Measurements from ENCODE around the gene FBL. TPM values are rescaled to one million over a fixed set of nuclear protein-coding genes. Genes with fewer than 3 reads are reported as not detected.

Gene FBL
- polyA plus RNA-seq, 1 donor (not counting 4 experiments of a cell fraction or from before 2014, with no cell fraction given), result 357 TPM

DNA sequence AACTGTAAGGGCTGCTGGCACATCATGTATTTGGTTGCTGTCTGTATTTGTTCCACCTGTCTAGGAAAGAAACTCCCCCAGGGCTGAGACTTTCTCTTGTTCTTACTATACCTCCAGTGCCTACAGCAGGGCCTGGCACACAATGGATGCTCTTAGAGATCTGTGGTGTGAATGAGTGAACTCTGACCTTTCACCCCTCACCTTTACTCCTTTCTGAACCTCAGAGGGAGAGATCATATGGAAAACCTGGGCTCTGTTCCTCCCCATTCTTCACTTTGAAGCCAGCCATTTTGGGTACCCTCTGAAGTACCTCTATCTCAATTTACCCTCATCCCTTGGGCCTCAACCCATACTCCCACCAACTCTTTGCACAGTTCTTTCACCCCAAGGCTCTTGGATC lies 15.3 kb downstream of the FBL start:
- FAIRE-seq, result no peak
- no peak for TF ChIP-seq EZH2 (IDR thresholded peaks at IDR 0.05; ENCODE audit: low read length)
- TF ChIP-seq, protein P1, sequence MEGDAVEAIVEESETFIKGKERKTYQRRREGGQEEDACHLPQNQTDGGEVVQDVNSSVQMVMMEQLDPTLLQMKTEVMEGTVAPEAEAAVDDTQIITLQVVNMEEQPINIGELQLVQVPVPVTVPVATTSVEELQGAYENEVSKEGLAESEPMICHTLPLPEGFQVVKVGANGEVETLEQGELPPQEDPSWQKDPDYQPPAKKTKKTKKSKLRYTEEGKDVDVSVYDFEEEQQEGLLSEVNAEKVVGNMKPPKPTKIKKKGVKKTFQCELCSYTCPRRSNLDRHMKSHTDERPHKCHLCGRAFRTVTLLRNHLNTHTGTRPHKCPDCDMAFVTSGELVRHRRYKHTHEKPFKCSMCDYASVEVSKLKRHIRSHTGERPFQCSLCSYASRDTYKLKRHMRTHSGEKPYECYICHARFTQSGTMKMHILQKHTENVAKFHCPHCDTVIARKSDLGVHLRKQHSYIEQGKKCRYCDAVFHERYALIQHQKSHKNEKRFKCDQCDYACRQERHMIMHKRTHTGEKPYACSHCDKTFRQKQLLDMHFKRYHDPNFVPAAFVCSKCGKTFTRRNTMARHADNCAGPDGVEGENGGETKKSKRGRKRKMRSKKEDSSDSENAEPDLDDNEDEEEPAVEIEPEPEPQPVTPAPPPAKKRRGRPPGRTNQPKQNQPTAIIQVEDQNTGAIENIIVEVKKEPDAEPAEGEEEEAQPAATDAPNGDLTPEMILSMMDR (optimal IDR thresholded peaks at IDR 0.05 in 1 of 3, IDR thresholded peaks at IDR 0.05 in 1 of 3, conservative IDR thresholded peaks at IDR 0.05 in 1 of 3; ENCODE audit: extremely low read depth in 1 of 3, insufficient read depth in 2 of 3, low read length in 3 of 3), result no peak

DNA sequence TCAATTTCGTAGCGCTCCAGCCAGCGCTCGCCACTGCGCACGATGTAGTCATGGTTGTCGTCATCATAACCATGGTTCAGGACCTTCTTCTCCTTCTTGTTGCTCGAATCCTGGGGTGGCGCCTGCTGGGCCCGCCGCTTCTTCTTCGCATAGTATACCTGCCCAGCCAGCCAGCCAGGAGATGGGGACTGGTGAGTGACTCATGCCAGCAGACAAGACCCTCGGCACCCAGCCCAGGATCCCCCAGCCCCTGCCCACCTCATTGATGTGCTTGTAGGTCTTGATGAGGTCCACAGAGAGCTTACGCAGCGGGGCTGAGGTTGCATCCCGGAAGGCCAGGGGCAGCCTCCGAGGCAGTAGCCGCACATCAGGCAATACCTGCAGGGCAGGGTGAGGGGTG lies 15.8 kb downstream of the FBL start:
- dilution Hi-C loops (cut with MboI; ENCODE audit: extremely low pct_ligation_motif_present, low sequenced_read_pairs), result no loop called here
- DNase-seq (ENCODE audit: low read depth, low spot score) (no peak), FAIRE-seq (no peak)
- peaks cover 11% of the 10 kb centered on the region for H3K4me1 ChIP-seq (ENCODE audit: control insufficient read depth, extremely low read depth, insufficient read depth, low read length)
- no peaks in the 10 kb centered on the region for H3K27me3 ChIP-seq (ENCODE audit: control insufficient read depth, extremely low read depth, insufficient read depth, low read length)
- H3K9me1 ChIP-seq (ENCODE audit: control insufficient read depth, extremely low read depth, insufficient read depth, low read length), result peaks cover 2% of the 10 kb centered on the region
- no peak for TF ChIP-seq EZH2 (IDR thresholded peaks at IDR 0.05; ENCODE audit: low read length)
- TF ChIP-seq, protein P1 (optimal IDR thresholded peaks at IDR 0.05 in 1 of 3, IDR thresholded peaks at IDR 0.05 in 1 of 3, conservative IDR thresholded peaks at IDR 0.05 in 1 of 3; ENCODE audit: extremely low read depth in 1 of 3, insufficient read depth in 2 of 3, low read length in 3 of 3), result no peak
- no peak overlapping the region for H3K9ac ChIP-seq (ENCODE audit: control insufficient read depth, extremely low read depth, insufficient read depth, low read length)
- H3K27ac ChIP-seq (ENCODE audit: control insufficient read depth, insufficient read depth, low read length), result no peak overlapping the region
- no peak overlapping the region for H3K4me2 ChIP-seq (ENCODE audit: control insufficient read depth, extremely low read depth, insufficient read depth, low read depth, low read length)
- H3K4me3 ChIP-seq (ENCODE audit: control insufficient read depth in 2 of 3, extremely low read depth in 1 of 3, insufficient read depth in 2 of 3, low read depth in 1 of 3, low read length in 3 of 3), result no peak overlapping the region
- no peak overlapping the region for H2AFZ ChIP-seq (ENCODE audit: control insufficient read depth, low read length)
- peaks cover 29 to 48% of the 10 kb centered on the region in 2 experiments for H3K36me3 ChIP-seq (ENCODE audit: control insufficient read depth in 2 of 2, extremely low read depth in 1 of 2, insufficient read depth in 2 of 2, low read length in 2 of 2)
- H3K9me3 ChIP-seq (ENCODE audit: control insufficient read depth, low read depth, low read length), result no peaks in the 10 kb centered on the region
- H4K20me1 ChIP-seq (ENCODE audit: control insufficient read depth, extremely low read depth, insufficient read depth, low read length), result no peaks in the 10 kb centered on the region
- H3K79me2 ChIP-seq (ENCODE audit: control insufficient read depth, insufficient read depth, low read length), result peaks cover 12% of the 10 kb centered on the region

More for the DNA sequence above, 15.3 kb downstream of the FBL start:
- Histone ChIP-seq H3K9me3 (ENCODE audit: control insufficient read depth, low read depth, low read length) (no peaks in the 10 kb centered on the region), H3K27ac (ENCODE audit: control insufficient read depth, insufficient read depth, low read length) (no peak overlapping the region), H3K36me3 (ENCODE audit: control insufficient read depth in 2 of 2, extremely low read depth in 1 of 2, insufficient read depth in 2 of 2, low read length in 2 of 2) (peaks cover 30 to 47% of the 10 kb centered on the region in 2 experiments), H3K79me2 (ENCODE audit: control insufficient read depth, insufficient read depth, low read length) (peaks cover 12% of the 10 kb centered on the region), H3K9ac (ENCODE audit: control insufficient read depth, extremely low read depth, insufficient read depth, low read length) (no peak overlapping the region), H3K4me3 (ENCODE audit: control insufficient read depth in 2 of 3, extremely low read depth in 1 of 3, insufficient read depth in 2 of 3, low read depth in 1 of 3, low read length in 3 of 3) (no peak overlapping the region), H2AFZ (ENCODE audit: control insufficient read depth, low read length) (no peak overlapping the region), H3K27me3 (ENCODE audit: control insufficient read depth, extremely low read depth, insufficient read depth, low read length) (no peaks in the 10 kb centered on the region), H3K4me2 (ENCODE audit: control insufficient read depth, extremely low read depth, insufficient read depth, low read depth, low read length) (no peak overlapping the region), H3K9me1 (ENCODE audit: control insufficient read depth, extremely low read depth, insufficient read depth, low read length) (peaks cover 2% of the 10 kb centered on the region), H4K20me1 (ENCODE audit: control insufficient read depth, extremely low read depth, insufficient read depth, low read length) (no peaks in the 10 kb centered on the region), H3K4me1 (ENCODE audit: control insufficient read depth, extremely low read depth, insufficient read depth, low read length) (peaks cover 11% of the 10 kb centered on the region)
- no peak for DNase-seq (ENCODE audit: low read depth, low spot score)
- dilution Hi-C loops (cut with MboI; ENCODE audit: extremely low pct_ligation_motif_present, low sequenced_read_pairs), result no loop called here

All from keratinocyte (primary cell).